Activated CD4-positive, alpha-beta T cell treated with anti-CD3 and anti-CD28 coated beads, Interleukin-2, amount 50 U/mL, for 4 hours (primary cell): ENCODE results near the gene PDIK1L.

ENCODE experiments used
- DNase-seq, 2 experiments: peaks; one replicate each; pipeline ENCODE4 v3.0.0-alpha.2; 2020

The PDIK1L gene

DNA sequence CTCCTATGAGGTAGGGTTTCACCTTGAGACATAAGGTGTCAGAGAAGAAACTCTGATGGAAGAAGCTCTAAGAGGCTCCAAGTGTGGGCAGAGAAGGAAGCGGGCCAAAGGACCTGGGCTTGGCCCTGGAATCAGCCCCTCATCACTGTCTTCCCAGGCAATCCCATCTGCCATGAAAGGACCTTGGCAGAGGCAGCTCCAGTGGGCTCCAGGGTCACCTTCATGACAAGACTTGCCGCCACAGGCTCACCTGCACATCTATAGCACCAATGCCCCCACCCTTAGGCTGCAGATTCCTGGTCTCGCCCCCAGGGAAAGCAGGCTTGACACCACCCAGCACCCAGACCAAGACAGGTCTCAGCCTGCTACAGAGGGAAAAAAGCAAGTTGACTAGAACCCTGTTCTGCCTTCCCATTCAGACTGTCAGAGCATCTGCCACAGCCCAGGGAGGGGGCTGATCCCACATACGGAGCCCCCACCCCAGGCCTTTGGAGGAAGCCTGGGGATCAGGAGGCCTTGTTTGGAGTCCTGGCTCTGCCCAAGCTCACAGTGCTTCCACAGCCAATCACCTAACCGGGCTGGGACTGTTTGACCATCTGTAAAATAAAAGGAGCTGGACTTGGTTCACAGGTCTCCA, 46.8 kb downstream of the PDIK1L start:
- no peak for DNase-seq

GRCh38 chr1:26158908-26159742, 47.5 kb downstream of the PDIK1L start, which contains the start of gene FAM110D:
Gene FAM110D (plus strand): TSS chr1:26159079. CDS start chr1:26161292, 2,213 bp downstream.
- DNase-seq = no peak

DNA sequence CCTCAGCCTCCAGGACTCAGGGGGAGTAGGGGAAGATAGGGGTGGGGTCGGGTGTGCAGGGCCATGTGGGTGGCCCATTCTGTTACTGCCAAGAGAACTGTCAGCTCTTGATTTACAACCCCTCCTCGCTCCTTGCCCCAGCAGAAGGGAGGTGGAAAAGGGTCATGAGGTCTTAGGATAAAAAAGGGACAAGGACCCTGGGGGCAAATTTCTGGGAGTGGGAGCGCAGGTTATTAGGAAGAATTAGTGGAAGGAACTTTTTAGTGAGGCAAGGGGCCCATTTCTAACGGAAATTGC, 48.1 kb downstream of the PDIK1L start:
- no peak for DNase-seq

GRCh38 chr1:26160527-26161414, 49.1 kb downstream of the PDIK1L start:
- no peak for DNase-seq

GRCh38 chr1:26161415-26162219, 50.0 kb downstream of the PDIK1L start:
- peak in 1 of 2 experiments; percentile 23 for DNase-seq

DNA sequence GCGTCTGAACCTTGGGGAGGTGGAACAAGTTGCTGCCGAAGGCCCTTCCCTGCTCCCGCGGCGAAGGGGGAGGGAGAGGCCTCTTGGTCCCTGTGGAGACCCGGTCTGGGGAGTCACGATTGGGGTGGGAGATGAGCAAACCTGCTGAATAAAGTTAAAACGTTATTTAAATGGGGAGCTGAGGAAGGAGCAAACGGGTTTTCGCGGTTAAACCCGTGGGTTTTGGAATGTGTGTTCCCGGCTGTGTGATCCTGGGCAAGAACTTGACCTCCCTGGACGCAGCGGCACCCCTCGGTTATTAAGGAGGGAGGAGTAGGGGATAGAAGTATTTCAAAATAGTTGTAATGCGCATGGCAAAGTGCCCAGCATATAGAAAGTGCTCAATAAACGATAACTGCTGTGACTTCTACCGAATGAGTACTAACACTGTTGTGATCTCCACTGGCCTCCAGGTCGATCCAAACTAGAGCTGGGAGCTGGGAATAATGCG, 50.6 kb downstream of the PDIK1L start:
- DNase-seq = no peak

GRCh38 chr1:26163684-26164035, 52.0 kb downstream of the PDIK1L start:
- no peak for DNase-seq

DNA sequence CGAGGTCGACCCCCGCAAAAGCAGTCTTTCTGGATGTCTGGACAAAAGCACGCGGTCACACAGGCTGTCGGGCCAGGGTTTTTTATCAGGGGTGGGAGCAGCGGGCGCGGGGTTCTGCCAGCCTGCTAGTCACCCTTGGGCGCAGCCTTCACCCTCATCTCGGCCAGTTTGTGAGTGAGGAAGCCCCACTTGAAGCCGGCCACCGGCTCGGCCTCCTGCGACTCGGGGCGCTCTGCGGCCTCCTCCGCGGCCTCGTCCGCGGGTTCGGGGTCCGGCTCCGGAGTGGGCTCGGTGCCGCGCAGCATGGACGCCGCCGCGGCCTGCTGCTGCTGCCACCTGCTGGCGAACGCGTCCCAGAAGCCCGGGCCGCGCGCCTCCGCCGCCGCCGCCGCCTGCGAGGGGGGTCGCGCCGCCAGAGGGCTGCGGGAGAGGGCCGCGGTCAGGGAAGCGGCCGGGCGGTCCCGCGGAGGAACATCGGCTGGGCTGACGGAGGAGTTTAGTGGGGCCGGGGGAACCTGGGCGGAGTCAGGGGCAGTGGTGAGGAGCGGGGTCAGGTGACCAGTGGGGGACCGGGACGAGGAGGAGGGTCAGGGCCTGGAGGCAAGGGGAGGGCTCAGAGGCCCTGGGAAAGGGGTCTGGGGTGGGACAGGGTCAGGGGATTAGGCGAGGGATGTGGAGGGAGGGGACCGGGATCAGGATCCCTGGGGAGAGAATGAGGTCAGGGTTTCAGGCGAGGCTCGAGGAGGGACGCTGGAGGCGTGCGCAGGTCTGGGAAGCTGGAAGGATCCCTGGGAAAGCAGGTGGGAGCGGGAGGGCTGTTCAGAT, 52.6 kb downstream of the PDIK1L start:
- peak; percentile 33 to 35 for DNase-seq

DNA sequence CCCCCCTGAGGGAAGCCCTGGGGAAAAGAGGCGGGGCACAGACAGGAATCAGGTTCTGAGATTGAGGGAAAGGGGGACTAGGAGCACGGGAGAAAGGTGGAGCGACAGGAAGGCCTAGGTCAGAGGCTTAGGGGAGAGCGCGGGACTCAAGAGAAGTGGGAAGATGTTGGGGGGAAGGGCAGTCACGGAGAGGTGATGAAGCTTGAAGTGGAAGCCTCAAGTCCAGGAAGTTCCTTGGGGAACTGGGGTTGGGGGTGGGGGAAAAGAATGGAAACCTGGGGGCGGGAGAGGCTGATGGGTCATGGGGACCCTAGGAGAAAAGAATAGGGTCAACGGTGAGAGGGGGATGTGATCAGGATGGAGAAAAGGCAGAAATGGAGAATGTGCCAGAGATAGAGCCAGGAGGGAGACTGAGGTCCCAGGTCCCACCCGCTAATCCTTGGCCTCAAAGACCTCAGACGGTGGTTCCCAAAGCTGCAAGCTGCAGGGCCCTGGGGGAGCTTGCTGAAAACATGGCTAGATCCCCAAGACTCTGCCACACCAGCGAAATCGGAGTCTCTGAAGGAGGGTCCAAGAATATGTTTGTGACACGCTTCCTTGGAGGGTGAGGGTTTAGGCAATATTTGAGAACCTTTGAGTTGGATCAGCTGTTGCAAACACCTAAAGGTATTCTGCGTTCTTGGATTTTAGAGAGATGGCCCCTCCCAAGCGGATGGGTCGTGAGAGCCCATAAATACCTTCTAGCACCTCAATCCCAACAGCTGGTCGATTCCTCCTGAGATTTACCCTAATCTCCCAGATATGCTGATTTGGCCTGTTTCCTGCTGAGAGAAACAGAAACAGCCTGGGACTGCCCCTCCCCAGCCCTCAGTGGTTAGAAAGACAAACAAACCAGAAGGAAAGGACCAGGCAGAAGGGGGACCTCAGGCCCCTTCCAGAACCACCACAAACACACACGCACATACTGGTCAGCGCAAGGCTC, 53.5 kb downstream of the PDIK1L start:
- DNase-seq = no peak

DNA sequence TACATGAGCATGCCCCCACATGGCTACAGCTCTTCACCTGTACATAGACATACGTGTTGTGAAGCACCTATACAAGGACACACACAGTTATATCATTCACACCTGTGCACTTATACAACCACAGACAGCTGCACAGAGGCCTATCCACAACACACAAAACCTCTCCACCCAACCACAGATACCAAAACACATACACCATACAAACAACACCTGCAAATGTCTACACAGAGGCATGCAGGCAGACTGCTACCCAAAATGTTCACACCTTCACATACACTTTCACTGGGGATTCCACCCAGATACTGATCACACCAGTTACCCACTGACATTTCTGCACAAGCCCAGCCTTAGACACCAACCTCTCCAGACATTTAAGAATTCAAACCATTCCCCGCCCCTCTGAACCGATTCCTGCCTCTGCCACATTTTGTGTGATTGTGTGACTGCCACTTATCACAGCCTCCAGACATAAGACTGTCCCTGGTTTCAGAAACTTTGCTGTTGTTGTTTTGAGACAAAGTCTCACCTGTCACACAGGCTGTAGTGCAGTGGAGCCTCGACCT, 55.2 kb downstream of the PDIK1L start:
- no peak for DNase-seq

- DNase-seq = no peak
Observed at GRCh38 chr1:26168410-26169197, 57.0 kb downstream of the PDIK1L start, which contains the start of gene C1orf232. Gene C1orf232 (minus strand): TSS chr1:26168963. CDS start chr1:26168499, 464 bp downstream.

- no peak for DNase-seq
Observed at GRCh38 chr1:26169198-26169554, 57.6 kb downstream of the PDIK1L start.

DNA sequence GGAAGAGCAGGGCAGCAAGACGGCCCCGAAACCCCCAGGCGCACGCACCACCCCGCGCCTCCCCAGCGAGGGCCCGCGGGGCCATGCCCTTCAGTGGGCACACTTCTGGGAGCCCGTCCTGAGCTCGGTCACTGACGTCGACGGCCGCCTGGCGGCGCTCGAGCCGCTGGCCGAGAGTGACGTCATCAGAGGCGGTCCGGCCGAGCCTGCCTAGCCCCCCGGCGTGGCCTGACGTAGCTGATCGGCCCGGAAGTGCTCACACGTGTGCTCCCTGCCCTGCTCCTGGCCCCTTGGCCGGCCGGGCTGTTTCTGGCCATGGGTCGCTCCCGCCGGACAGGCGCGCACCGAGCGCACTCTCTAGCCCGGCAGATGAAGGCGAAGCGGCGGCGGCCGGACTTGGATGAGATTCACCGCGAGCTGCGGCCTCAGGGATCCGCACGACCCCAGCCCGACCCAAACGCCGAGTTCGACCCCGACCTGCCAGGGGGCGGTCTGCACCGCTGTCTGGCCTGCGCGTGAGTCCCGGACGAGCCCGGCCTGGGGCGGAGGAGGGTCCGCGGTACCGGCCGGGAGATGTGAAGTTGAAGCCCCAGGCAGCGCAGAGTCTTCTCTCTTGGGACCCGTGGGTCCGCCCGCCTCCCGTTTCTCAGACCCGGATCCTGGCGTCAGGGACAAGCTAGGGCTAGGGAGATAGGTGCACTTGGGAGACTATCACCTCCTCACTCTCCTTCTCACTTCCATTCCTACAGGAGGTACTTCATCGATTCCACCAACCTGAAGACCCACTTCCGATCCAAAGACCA, 58.2 kb downstream of the PDIK1L start, which contains the start of gene ZNF593:
TSS of gene ZNF593 (plus strand) at position 240 of the 803 bp plus-strand sequence. CDS start at position 316, 76 bp downstream.
- DNase-seq = peak; percentile 75 to 82

GRCh38 chr1:26170472-26170821, 58.8 kb downstream of the PDIK1L start:
- DNase-seq = no peak

- no peak for DNase-seq
Observed at GRCh38 chr1:26171084-26172072, 59.8 kb downstream of the PDIK1L start, which contains the start of gene ZNF593OS. Gene ZNF593OS (minus strand): TSS chr1:26171832. CDS start chr1:26171661, 171 bp downstream.
